ENCODE measurements around the gene ATP5F1D.

The ATP5F1D gene

DNA sequence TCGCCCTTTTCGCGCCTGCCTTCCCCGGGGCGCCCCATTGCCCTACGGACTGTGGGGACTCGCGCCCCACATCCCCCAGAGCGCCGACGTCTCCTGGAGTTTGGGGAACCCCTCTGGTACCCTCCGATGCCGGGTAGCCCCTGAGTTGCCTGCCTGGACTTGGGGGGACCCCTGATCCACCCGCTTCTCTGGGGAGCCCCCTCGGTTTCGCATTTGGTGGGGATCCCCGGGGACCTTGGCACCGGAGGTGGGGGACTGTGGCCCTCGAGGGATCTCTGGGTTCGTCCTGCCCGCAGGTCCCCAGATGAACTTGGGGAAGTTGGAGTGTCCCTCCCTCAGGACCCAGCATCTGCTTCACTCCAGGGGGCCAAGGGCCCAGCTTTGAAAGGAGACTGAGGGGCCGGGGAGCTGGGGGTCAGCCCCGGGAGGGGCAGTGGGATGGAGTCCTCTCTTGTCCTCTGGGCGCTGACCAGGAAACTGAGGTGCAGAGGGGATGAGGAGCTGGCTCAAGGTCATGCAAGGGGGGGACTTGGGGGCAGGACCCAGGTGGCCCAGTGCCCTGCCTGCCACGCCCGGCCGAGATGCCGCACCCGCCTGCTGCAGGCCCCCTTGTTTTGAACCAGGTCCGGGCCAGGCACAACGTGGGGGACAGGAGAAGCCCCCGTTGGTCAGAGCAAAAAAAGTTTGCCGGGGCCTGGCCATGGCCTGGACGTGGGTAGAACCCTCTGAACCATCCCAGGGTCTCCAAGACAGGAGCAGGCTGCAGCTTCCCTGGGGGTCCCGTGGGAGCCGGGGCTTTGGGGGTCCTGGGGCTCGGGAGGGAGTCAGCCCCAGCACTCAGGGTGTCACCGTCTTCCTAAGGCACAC lies 45.2 kb downstream of the ATP5F1D start:
- TF ChIP-seq GATA2 (IDR thresholded peaks at IDR 0.05; ENCODE audit: low read depth, low read length) (no peak), GATA3 (IDR thresholded peaks at IDR 0.05; ENCODE audit: low read depth, low read length) (no peak)

DNA sequence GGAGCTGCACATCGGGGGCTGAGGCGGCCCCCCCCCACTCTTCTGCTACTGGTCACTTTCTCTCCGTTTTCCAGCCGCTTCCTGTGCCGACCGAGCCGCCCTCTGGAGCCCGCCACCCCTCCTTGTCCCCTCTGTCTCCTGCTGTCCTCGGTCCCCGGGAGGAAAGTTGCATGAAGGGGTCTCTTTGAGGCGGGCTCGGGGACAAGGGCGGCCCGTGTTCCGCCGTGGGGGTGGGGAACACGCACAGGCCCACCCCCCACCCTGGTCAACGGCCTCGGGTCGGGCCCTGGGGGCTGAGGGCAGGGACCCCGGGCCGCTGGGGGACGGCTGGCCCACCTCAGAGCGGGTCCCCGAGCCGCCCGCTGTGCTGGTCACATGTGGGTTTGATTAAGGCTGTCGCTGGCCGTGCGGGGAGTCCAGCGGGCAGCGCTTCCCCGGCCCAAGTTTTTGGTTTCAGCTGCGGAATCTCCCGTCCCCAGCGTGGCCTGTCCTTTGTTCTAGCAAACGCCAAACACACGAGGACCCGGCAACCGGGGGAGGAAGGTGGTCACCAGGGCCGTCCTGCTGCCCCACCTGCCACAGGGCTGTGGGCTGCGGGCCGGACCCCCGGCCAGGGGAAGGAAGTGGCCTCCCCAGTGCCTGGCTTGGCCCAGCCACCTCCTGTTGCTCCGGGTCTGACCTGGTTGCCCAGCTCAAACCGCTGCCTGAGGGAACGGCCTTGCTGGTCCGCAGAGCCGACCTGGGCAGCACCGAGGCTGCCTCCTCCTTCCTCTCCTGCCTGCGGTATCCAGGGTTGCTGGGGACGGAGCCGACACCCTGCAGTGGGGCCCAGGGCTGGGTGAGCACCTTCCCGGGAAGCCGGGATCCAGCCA lies 46.0 kb downstream of the ATP5F1D start:
- TF ChIP-seq GATA2 (IDR thresholded peaks at IDR 0.05; ENCODE audit: low read depth, low read length), result no peak
- no peak for TF ChIP-seq GATA3 (IDR thresholded peaks at IDR 0.05; ENCODE audit: low read depth, low read length)

DNA sequence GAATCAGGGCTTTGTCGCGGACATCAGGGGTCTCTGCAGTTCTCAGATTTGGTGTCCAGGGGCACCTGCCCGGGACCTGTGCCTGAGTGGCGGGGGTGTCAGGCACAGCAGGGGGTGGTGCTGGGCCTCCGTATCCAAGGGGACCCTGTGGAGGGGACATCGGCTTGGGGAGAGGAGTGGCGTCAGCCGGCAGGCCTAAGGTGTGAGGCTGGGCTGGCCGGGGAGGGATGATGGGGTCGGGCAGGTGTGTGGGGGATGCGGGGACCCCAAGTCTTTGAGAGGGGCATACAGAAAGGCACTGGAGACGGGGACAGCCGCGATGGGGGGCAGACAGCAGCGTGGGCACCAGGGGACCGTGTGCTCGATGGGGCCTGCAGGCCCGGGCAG lies 46.7 kb downstream of the ATP5F1D start:
- TF ChIP-seq GATA2 (IDR thresholded peaks at IDR 0.05; ENCODE audit: low read depth, low read length), result no peak
- TF ChIP-seq GATA3 (IDR thresholded peaks at IDR 0.05; ENCODE audit: low read depth, low read length), result no peak

DNA sequence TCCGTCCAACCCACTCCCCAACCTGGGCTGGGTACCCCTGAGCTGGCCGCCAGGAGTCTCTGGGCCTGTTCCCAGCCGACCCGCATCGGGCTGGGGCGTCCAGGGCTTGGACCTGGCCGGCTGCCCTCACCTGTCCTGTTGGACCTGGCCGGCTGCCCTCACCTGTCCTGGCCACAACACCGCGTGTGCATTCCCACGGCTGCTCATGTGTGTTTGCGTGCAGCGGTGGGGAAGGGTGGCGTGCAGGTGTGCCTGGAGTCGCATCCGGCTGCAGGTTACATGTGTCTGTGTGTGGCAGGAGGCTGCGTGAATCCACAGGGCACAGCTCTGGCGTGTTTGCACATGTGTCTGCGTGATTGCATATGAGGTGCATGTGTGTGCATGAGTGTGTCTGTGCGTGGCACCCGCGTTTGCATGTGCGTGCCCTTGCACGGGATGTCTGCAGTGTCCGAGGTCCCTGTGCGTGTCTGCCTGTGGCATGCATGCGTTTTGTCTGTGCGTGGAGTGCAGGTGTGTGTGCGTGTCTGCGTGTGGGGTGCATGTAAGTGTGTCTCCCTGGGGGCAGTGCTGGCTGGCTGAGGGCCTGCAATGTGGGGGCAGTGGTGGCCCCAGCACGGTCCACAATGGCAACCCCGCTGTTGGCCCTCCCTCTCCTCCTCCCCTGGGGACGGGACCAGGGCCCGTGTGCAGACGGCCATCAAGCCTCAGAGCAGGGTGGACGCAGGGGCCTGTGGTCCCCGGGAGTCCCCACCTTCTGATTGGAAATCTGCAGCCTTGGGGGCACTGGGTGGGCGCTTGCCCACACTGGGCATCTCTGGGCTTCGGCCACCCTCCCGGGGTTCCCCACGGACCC lies 47.5 kb downstream of the ATP5F1D start:
- TF ChIP-seq GATA2 (IDR thresholded peaks at IDR 0.05; ENCODE audit: low read depth, low read length), result no peak
- no peak for TF ChIP-seq GATA3 (IDR thresholded peaks at IDR 0.05; ENCODE audit: low read depth, low read length)

DNA sequence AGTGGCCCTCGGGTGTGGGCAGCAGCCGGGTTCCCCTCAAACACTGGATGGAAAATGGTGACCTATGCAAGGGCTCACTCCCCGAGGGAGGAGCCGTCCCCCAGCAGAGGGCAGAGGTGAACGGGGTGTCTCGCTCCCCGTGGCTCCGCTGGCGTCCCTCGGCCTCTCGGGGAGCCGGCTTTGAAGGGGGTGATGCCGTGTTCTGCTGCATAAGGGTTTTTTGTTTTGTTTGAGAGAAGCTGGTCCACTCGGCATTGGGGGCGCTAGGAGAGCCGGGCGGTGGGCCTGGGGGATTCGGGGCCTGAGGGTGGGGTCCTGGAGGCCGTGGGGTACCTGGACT lies 48.1 kb downstream of the ATP5F1D start:
- no peak for TF ChIP-seq GATA3 (IDR thresholded peaks at IDR 0.05; ENCODE audit: low read depth, low read length)
- no peak for TF ChIP-seq GATA2 (IDR thresholded peaks at IDR 0.05; ENCODE audit: low read depth, low read length)

DNA sequence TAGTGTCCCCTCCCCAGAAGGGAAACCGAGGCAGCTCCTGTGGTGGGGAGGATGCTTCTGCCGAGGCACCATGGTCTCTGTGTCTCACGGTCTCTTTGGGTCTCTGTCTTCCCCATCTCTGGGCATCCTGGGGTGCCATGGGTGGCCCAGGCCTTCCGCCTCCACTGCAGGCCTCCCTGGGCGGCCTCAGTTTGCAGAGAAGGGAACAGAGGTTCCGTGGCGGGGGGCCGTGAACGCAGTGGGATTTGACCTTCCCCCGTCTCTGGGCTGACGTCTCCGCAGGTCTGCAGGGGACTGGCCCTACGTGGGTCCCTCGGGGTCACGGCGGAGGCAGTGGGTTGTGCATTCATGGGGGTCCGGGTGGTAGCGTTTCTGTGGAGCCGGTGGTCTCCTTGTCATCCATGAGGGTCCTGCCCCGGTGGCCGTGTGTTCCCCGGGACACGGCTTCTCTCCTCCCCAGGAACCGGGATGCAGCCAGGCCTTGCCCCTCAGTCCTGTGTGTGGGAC lies 48.7 kb downstream of the ATP5F1D start:
- TF ChIP-seq GATA3 (IDR thresholded peaks at IDR 0.05; ENCODE audit: low read depth, low read length) (no peak), GATA2 (IDR thresholded peaks at IDR 0.05; ENCODE audit: low read depth, low read length) (no peak)

DNA sequence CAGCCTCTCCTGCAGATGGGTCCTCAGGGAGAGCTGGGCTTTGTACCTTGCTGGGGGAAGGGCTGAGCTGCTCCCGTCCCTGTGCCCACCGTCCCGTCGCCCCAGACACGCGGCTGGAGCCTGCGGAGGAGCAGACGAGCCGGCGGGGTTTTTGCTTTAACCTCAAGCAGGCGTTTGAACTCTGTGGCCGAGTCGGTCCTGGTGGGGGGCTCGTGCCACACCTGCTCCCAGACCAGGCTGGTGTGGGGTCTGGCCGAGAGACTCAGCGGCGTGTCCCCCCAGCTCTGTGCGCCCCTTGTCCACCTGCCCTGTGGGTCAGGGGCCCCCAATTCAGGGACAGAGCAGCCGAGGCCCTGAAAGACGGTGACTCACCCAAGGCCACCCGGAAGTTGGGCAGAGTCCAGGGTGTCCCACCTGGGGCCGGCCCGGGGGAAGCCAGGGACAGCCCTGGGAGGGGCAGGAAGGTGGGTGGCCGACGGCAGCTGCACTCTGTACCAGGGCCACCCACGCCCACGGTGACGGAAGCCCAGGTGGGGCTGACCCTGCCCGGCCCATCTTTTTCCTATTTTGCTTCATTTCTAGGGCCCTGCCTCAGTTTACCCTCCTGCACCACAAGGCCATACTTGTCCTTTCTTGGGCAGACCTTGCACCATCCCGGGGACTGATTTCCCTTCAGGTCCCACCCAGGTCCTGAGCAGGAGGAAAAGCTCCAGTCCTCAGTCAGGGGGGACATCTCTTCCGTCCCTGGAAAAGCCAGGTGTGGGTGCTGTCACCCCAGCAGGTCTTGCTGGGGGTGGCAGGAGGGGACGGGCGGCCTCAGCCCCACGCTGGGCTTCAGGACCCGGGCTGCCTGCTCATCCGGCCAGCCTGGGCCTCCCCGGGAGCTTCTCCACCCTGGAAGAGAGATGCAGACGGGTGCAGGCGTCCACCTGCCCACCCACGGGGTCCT lies 49.4 kb downstream of the ATP5F1D start:
- TF ChIP-seq GATA3 (IDR thresholded peaks at IDR 0.05; ENCODE audit: low read depth, low read length) (no peak), GATA2 (IDR thresholded peaks at IDR 0.05; ENCODE audit: low read depth, low read length) (no peak)

DNA sequence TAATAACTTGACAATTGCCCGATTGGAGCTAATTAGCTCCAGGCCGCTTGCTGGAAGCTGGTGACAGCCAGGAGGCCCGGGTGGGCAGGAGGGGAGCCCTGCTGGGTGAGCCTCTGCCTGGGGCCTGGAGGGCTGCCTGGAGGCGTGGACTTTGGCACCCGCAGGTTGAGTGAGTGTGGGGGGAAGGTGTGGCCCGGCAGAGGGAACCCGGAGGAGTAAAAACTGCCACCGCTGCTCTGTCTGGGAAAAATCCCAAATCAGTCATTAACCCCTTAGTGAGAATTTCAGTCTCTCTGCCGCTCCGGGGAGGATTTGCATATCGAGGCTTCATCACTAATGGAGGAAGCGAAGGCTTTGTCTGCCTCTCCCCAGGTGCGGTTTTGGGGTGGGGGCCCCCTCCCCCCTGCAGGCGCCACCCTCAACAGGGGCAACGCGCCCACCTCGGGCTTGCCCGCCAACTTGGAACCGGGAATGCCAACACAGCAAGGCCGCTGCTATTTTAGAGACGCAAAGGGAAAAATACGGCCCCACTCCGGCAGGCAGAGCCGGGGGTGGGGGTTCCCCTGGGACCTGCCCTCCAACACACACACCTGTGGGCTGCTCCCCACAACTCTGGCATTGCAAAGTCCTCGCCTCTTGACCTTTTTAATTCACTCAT lies 50.3 kb downstream of the ATP5F1D start:
- TF ChIP-seq GATA2 (IDR thresholded peaks at IDR 0.05; ENCODE audit: low read depth, low read length) (no peak), GATA3 (IDR thresholded peaks at IDR 0.05; ENCODE audit: low read depth, low read length) (no peak)

DNA sequence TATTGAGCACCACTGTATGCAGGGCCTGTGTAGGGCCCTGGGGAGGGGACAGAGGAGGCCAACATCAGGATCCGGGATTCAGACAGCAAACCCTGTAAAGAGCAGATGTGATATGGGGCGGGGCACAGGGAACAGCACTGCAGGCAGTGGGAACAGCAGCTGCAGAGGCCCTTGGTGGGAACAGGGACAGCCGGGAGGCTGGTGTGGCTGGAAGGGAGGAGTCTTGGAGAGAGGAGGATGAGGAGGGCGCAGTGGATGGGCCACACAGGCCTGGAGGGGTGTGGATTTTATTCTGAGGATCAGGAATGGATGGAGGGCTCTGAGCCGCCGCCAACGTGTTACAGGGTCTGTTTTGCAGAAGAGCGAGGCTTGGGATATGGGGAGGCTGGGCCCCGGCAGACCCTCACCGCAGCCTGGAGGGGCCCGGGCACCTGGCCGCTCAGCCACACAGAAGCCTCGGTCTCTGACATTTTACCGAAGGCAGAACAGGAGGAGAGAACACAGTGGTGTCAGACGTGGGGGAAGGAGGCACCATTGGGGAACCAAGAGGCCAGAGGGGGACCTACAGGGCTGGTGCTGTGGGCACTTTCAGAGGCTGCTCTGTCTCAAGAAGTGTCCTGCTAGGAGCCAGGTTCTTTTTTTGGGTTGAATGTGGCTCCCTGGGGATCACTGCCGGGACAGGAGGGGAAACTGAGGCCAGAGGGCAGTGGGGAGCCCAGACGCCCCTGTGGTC lies 51.0 kb downstream of the ATP5F1D start:
- TF ChIP-seq GATA3 (IDR thresholded peaks at IDR 0.05; ENCODE audit: low read depth, low read length) (no peak), GATA2 (IDR thresholded peaks at IDR 0.05; ENCODE audit: low read depth, low read length) (no peak)

DNA sequence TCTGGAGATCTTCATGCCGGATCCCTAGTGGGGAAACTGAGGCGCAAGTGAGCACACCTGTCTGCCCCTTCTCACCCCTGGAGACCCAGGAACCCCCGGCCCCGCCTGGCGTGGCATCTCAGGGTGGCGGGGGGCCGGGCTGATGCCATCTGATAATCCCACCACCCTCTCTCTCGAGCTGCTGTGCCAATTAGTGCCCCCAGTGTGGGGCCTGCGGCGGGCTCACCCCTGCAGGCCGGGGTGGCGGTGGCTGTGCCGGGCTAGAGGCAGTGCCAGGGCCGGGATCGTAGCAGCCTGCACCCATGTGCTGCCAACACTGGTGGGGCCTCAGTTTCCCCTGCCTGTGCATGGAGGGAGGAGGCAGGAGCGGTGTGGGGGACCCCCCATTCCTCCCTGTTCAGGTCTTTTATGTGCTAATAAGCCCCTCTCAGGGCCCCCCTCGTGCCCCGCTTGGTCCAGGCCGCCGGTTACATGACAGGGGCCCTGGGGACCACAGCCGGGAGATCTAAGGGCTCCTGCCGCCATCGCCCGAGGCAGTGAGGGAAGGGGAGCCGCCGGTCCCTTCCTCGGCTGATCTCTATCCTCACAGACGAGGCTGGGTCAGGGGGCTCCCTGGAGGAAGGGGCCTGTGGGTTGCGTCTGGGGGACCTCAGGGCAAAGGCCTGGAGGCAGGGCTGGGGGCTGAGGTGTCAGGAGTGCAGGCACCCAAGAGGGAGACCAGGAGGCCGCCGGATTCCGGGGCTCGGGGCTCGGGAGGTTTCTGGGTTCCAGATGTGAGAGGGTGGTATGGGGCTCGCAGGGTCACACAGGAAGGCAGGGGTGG lies 52.4 kb downstream of the ATP5F1D start:
- no peak for TF ChIP-seq GATA3 (IDR thresholded peaks at IDR 0.05; ENCODE audit: low read depth, low read length)
- no peak for TF ChIP-seq GATA2 (IDR thresholded peaks at IDR 0.05; ENCODE audit: low read depth, low read length)

Data from SH-SY5Y (cell line).